ENCODE results near the gene CAPN1.
A peak's percentile ranks its signal among the peaks of the same experiment; 100 is the strongest.

Gene CAPN1

GRCh38 chr11:65184146-65184545 lies 2.4 kb downstream of the CAPN1 start:
- Histone ChIP-seq H3K9ac (ENCODE audit: low read length) (no peak overlapping the region), H3K36me3 (ENCODE audit: insufficient read depth, low read length) (peaks cover 26% of the 10 kb centered on the region; the same call in 1 of the 2 replicates)
- no peak for TF ChIP-seq EZH2 (IDR thresholded peaks at IDR 0.05; ENCODE audit: borderline replicate concordance, low read length)
- no peak for TF ChIP-seq CTCF (IDR thresholded peaks at IDR 0.05; ENCODE audit: low read length)

GRCh38 chr11:65185171-65185570 lies 3.4 kb downstream of the CAPN1 start:
- Histone ChIP-seq H3K36me3 (ENCODE audit: insufficient read depth, low read length) (peaks cover 36% of the 10 kb centered on the region), H3K9me2 (ENCODE audit: low read depth, low read length) (no peaks in the 10 kb centered on the region), H4K20me1 (ENCODE audit: insufficient read depth, low read length) (no peaks in the 10 kb centered on the region), H3K27me3 (ENCODE audit: insufficient read depth, low read length) (no peaks in the 10 kb centered on the region), H3F3A (ENCODE audit: insufficient read depth, low read length) (no peaks in the 10 kb centered on the region), H3K9me3 (ENCODE audit: low read length) (no peaks in the 10 kb centered on the region), H2AFZ (ENCODE audit: low read length) (no peak overlapping the region), H3K27ac (ENCODE audit: low read depth, low read length, poor library complexity, severe bottlenecking) (no peak overlapping the region), H3K9ac (ENCODE audit: low read length) (no peak overlapping the region), H3K4me1 (ENCODE audit: insufficient read depth, low read length, severe bottlenecking) (peaks cover 27% of the 10 kb centered on the region), H3K4me3 (ENCODE audit: low read depth, low read length, poor library complexity, severe bottlenecking) (no peak overlapping the region), H3K4me2 (ENCODE audit: low read length) (no peak overlapping the region), H3K79me2 (ENCODE audit: insufficient read depth, low read length) (no peaks in the 10 kb centered on the region)
- TF ChIP-seq CTCF (IDR thresholded peaks at IDR 0.05; ENCODE audit: low read length) (no peak), EZH2 (IDR thresholded peaks at IDR 0.05; ENCODE audit: borderline replicate concordance, low read length) (no peak)

More at GRCh38 chr11:65184146-65184545, 2.4 kb downstream of the CAPN1 start:
- H3K9me2 ChIP-seq (ENCODE audit: low read depth, low read length): no peaks in the 10 kb centered on the region
- H3K9me3 ChIP-seq (ENCODE audit: low read length): no peaks in the 10 kb centered on the region
- H3K4me1 ChIP-seq (ENCODE audit: insufficient read depth, low read length, severe bottlenecking): peaks cover 31% of the 10 kb centered on the region
- H2AFZ ChIP-seq (ENCODE audit: low read length): no peak overlapping the region
- H3K27me3 ChIP-seq (ENCODE audit: insufficient read depth, low read length): no peaks in the 10 kb centered on the region
- H3K27ac ChIP-seq (ENCODE audit: low read depth, low read length, poor library complexity, severe bottlenecking): no peak overlapping the region
- H4K20me1 ChIP-seq (ENCODE audit: insufficient read depth, low read length): no peaks in the 10 kb centered on the region
- H3K4me3 ChIP-seq (ENCODE audit: low read depth, low read length, poor library complexity, severe bottlenecking): no peak overlapping the region
- no peak overlapping the region for H3K4me2 ChIP-seq (ENCODE audit: low read length)
- no peaks in the 10 kb centered on the region for H3K79me2 ChIP-seq (ENCODE audit: insufficient read depth, low read length)
- H3F3A ChIP-seq (ENCODE audit: insufficient read depth, low read length): no peaks in the 10 kb centered on the region

GRCh38 chr11:65185869-65186341 lies 4.2 kb downstream of the CAPN1 start:
- no peaks in the 10 kb centered on the region for H3F3A ChIP-seq (ENCODE audit: insufficient read depth, low read length)
- no peak overlapping the region for H3K27ac ChIP-seq (ENCODE audit: low read depth, low read length, poor library complexity, severe bottlenecking)
- no peaks in the 10 kb centered on the region for H4K20me1 ChIP-seq (ENCODE audit: insufficient read depth, low read length)
- H3K4me1 ChIP-seq (ENCODE audit: insufficient read depth, low read length, severe bottlenecking): peaks cover 20% of the 10 kb centered on the region
- H3K36me3 ChIP-seq (ENCODE audit: insufficient read depth, low read length): peaks cover 43% of the 10 kb centered on the region
- no peak overlapping the region for H3K4me2 ChIP-seq (ENCODE audit: low read length)
- no peak overlapping the region for H3K9ac ChIP-seq (ENCODE audit: low read length)
- H3K4me3 ChIP-seq (ENCODE audit: low read depth, low read length, poor library complexity, severe bottlenecking): no peak overlapping the region
- H3K27me3 ChIP-seq (ENCODE audit: insufficient read depth, low read length): no peaks in the 10 kb centered on the region
- H3K9me3 ChIP-seq (ENCODE audit: low read length): no peaks in the 10 kb centered on the region
- H2AFZ ChIP-seq (ENCODE audit: low read length): no peak overlapping the region
- no peaks in the 10 kb centered on the region for H3K9me2 ChIP-seq (ENCODE audit: low read depth, low read length)
- H3K79me2 ChIP-seq (ENCODE audit: insufficient read depth, low read length): no peaks in the 10 kb centered on the region
- TF ChIP-seq EZH2 (IDR thresholded peaks at IDR 0.05; ENCODE audit: borderline replicate concordance, low read length) (no peak), CTCF (IDR thresholded peaks at IDR 0.05; ENCODE audit: low read length) (peak; percentile 41)
